ENCODE data around the gene EEF1AKMT3. TPM values are rescaled to one million over a fixed set of nuclear protein-coding genes. Genes with fewer than 3 reads are reported as not detected.

The EEF1AKMT3 gene
- total and polyA plus RNA-seq, 9 of the 15 experiments (the other 6 are each of a cell fraction or from before 2014, with no cell fraction given) = 4.1 to 17.2 (median 7.9) TPM

- peaks cover 28% of the 10 kb centered on the region for H3K79me2 ChIP-seq (ENCODE audit: control insufficient read depth, insufficient read depth, low read length)
- no peak overlapping the region for H2AFZ ChIP-seq (ENCODE audit: low read depth, low read length)
- no peak for DNase-seq (ENCODE audit: extremely low read depth in 1 of 4, low spot score in 3 of 4)
- H3K36me3 ChIP-seq (ENCODE audit: control insufficient read depth, insufficient read depth, low read length) = peaks cover 83% of the 10 kb centered on the region
- H4K20me1 ChIP-seq (replicated peaks; ENCODE audit: control insufficient read depth, insufficient read depth, low read length) = peaks cover 34% of the 10 kb centered on the region
- H3K4me2 ChIP-seq (ENCODE audit: insufficient read depth, low read length) = no peak overlapping the region
- ChIA-PET CTCF (ENCODE audit: low intra/inter-chr PET ratio) (interaction anchor here (9.0 kb wide), 1 partner anchor 79 kb away, joined by 227 read pairs; no protein-coding TSS in a partner anchor), POLR2A (interaction anchor here (0.6 kb wide), 1 partner anchor 306 kb away, joined by 3 read pairs; no protein-coding TSS in a partner anchor)
- TF ChIP-seq ZNF384 (IDR thresholded peaks at IDR 0.05; ENCODE audit: low read depth, low read length) (no peak), U2AF1 (optimal IDR thresholded peaks at IDR 0.05; ENCODE audit: low read depth, low read length) (no peak), HDAC8 (tag; IDR thresholded peaks at IDR 0.05) (no peak), ZBTB49 (CRISPR knock-in tag; IDR thresholded peaks at IDR 0.05; ENCODE audit: borderline replicate concordance) (no peak), RBM39 (optimal IDR thresholded peaks at IDR 0.05; ENCODE audit: low read depth, low read length) (no peak), RFX7 (CRISPR knock-in tag; IDR thresholded peaks at IDR 0.05) (no peak), MLLT1 (IDR thresholded peaks at IDR 0.05) (no peak), SMC3 (conservative IDR thresholded peaks at IDR 0.05; ENCODE audit: insufficient read depth, low read depth, low read length) (no peak), KAT8 (IDR thresholded peaks at IDR 0.05; ENCODE audit: low read depth) (no peak), NR3C1 (CRISPR knock-in tag; IDR thresholded peaks at IDR 0.05) (no peak), MEIS2 (IDR thresholded peaks at IDR 0.05; ENCODE audit: partially characterized antibody) (no peak), ATF7 (IDR thresholded peaks at IDR 0.05) (no peak), CEBPZ (IDR thresholded peaks at IDR 0.05; ENCODE audit: borderline replicate concordance, low read depth, low read length) (no peak), FOXK2 (conservative IDR thresholded peaks at IDR 0.05 in 1 of 2, IDR thresholded peaks at IDR 0.05 in 1 of 2; ENCODE audit: low read depth in 2 of 2) (no peak), KLF16 (IDR thresholded peaks at IDR 0.05) (no peak)
- H3K4me1 ChIP-seq (replicated peaks in 1 of 2; ENCODE audit: control insufficient read depth in 2 of 2, insufficient read depth in 2 of 2, low read length in 2 of 2) = peaks cover 4 to 6% of the 10 kb centered on the region in 2 experiments; a peak in 3 of 5 replicates
- no TSS peak for BruUV-seq (replicated peaks)
- H3K9ac ChIP-seq (ENCODE audit: insufficient read depth in 1 of 2, low read depth in 2 of 2, low read length in 2 of 2) = no peak overlapping the region
- in situ Hi-C loops (cut with MboI) = loop anchor here (5.0 kb wide), 1 partner anchor 80 kb away; no protein-coding TSS in a partner anchor
- H3K4me3 ChIP-seq = no peak overlapping the region
- peaks cover 4% of the 10 kb centered on the region for H3K9me1 ChIP-seq (ENCODE audit: control insufficient read depth, insufficient read depth, low read length)
- no peak for ATAC-seq
- no peak overlapping the region for H3K27ac ChIP-seq (ENCODE audit: extremely low read depth, low read depth, low read length)
- FAIRE-seq = peak; percentile 80
- no peaks in the 10 kb centered on the region for H3K9me3 ChIP-seq (replicated peaks; ENCODE audit: control insufficient read depth, insufficient read depth, low read depth, low read length)
- H3K27me3 ChIP-seq (ENCODE audit: control insufficient read depth in 2 of 2, insufficient read depth in 2 of 2, low read length in 2 of 2) = no peaks in the 10 kb centered on the region
- WGBS (ENCODE audit: insufficient coverage, low coverage, missing lambda C conversion rate) = 92% methylated on average over 1 of the region's 1 CpG
- intact Hi-C loops (cut with micrococcal nuclease) = no loop called here
Measured at GRCh38 chr12:57826966-57827365, 54.6 kb downstream of the EEF1AKMT3 start.

All from K562 (cell line).